NCI-H2029 treated with DMSO at 0.1 percent for 48 hours (cell line): Measurements from ENCODE around the gene SOWAHA.

ENCODE experiments used
- DNase-seq: peaks from one replicate; lab custom pipeline; 2025; lab: John Stamatoyannopoulos, UW

SOWAHA gene

GRCh38 chr5:132812781-132813598 lies at the start of gene SOWAHA:
Gene SOWAHA, plus strand, starts transcription at chr5:132813302. Its CDS starts 320 bp downstream, at chr5:132813622.
- no peak for DNase-seq

- no peak for DNase-seq
Observed at GRCh38 chr5:132764051-132764450, 49.1 kb upstream of the SOWAHA start.

GRCh38 chr5:132764671-132765238 lies 48.3 kb upstream of the SOWAHA start:
- no peak for DNase-seq

GRCh38 chr5:132765311-132766019 lies 47.6 kb upstream of the SOWAHA start:
- DNase-seq = no peak

- no peak for DNase-seq
Observed at GRCh38 chr5:132766020-132766805, 46.9 kb upstream of the SOWAHA start.

- DNase-seq = no peak
Observed at GRCh38 chr5:132766806-132767055, 46.4 kb upstream of the SOWAHA start.

- DNase-seq = peak; percentile 44
Observed at GRCh38 chr5:132767150-132767549, 46.0 kb upstream of the SOWAHA start.

GRCh38 chr5:132768485-132768868 lies 44.6 kb upstream of the SOWAHA start:
- no peak for DNase-seq

GRCh38 chr5:132770476-132771159 lies 42.5 kb upstream of the SOWAHA start:
- DNase-seq = no peak

- DNase-seq = no peak
Observed at GRCh38 chr5:132771503-132771998, 41.6 kb upstream of the SOWAHA start.

- DNase-seq = no peak
Observed at GRCh38 chr5:132772291-132773070, 40.6 kb upstream of the SOWAHA start.

- no peak for DNase-seq
Observed at GRCh38 chr5:132773114-132773513, 40.0 kb upstream of the SOWAHA start.

- DNase-seq = no peak
Observed at GRCh38 chr5:132773601-132774355, 39.3 kb upstream of the SOWAHA start.

- DNase-seq = no peak
Observed at GRCh38 chr5:132774406-132774805, 38.7 kb upstream of the SOWAHA start.

GRCh38 chr5:132774896-132775295 lies 38.2 kb upstream of the SOWAHA start:
- no peak for DNase-seq

GRCh38 chr5:132775476-132775961 lies 37.6 kb upstream of the SOWAHA start:
- DNase-seq = no peak

- no peak for DNase-seq
Observed at GRCh38 chr5:132776131-132776937, 36.8 kb upstream of the SOWAHA start.

GRCh38 chr5:132776938-132777208 lies 36.2 kb upstream of the SOWAHA start:
- no peak for DNase-seq
